ENCODE results near the gene ZNF627.
A peak's percentile ranks its signal among the peaks of the same experiment; 100 is the strongest.
"Not testable (repeated sequence)": the region's sequence is repeated elsewhere in the genome, so short reads cannot be mapped to it uniquely, and the experiment has no call there.

Gene ZNF627

GRCh38 chr19:11598746-11599145 lies 1.5 kb downstream of the ZNF627 start:
- no peak overlapping the region for H3K27ac ChIP-seq (ENCODE audit: low read depth, low read length)
- no peak overlapping the region for H3K9ac ChIP-seq (ENCODE audit: low read depth, low read length)
- H3K27me3 ChIP-seq (ENCODE audit: control insufficient read depth, insufficient read depth, low read length), result no peaks in the 10 kb centered on the region
- H3K4me1 ChIP-seq (ENCODE audit: control insufficient read depth, insufficient read depth, low read length), result no peaks in the 10 kb centered on the region
- H3K36me3 ChIP-seq (ENCODE audit: control insufficient read depth, insufficient read depth, low read length), result peaks cover 9% of the 10 kb centered on the region
- no peak overlapping the region for H3K4me3 ChIP-seq (ENCODE audit: low read depth, low read length)
- no peaks in the 10 kb centered on the region; the same call in 1 of the 2 replicates for H3K9me3 ChIP-seq (ENCODE audit: control insufficient read depth, insufficient read depth, low read length)

- H3K27ac ChIP-seq (ENCODE audit: low read depth, low read length); H3K27me3 ChIP-seq (ENCODE audit: control insufficient read depth, insufficient read depth, low read length); H3K4me1 ChIP-seq (ENCODE audit: control insufficient read depth, insufficient read depth, low read length); H3K9me3 ChIP-seq (ENCODE audit: control insufficient read depth, insufficient read depth, low read length); H3K9ac ChIP-seq (ENCODE audit: low read depth, low read length); H3K4me3 ChIP-seq (ENCODE audit: low read depth, low read length): not testable (repeated sequence)
- peaks cover 19% of the 10 kb centered on the region for H3K36me3 ChIP-seq (ENCODE audit: control insufficient read depth, insufficient read depth, low read length)
These were observed 2.4 kb downstream of the ZNF627 start for GRCh38 chr19:11599704-11600103.

- Histone ChIP-seq H3K9me3 (ENCODE audit: control insufficient read depth, insufficient read depth, low read length) (peaks cover 23% of the 10 kb centered on the region), H3K9ac (ENCODE audit: low read depth, low read length) (no peak overlapping the region), H3K36me3 (ENCODE audit: control insufficient read depth, insufficient read depth, low read length) (peaks cover 27% of the 10 kb centered on the region), H3K27me3 (ENCODE audit: control insufficient read depth, insufficient read depth, low read length) (no peaks in the 10 kb centered on the region), H3K4me1 (ENCODE audit: control insufficient read depth, insufficient read depth, low read length) (no peaks in the 10 kb centered on the region), H3K4me3 (ENCODE audit: low read depth, low read length) (no peak overlapping the region), H3K27ac (ENCODE audit: low read depth, low read length) (no peak overlapping the region)
These were observed 9.2 kb downstream of the ZNF627 start for GRCh38 chr19:11606484-11606883.

- Histone ChIP-seq H3K36me3 (ENCODE audit: control insufficient read depth, insufficient read depth, low read length) (peaks cover 29% of the 10 kb centered on the region), H3K4me1 (ENCODE audit: control insufficient read depth, insufficient read depth, low read length) (no peaks in the 10 kb centered on the region), H3K27ac (ENCODE audit: low read depth, low read length) (no peak overlapping the region), H3K4me3 (ENCODE audit: low read depth, low read length) (no peak overlapping the region), H3K9me3 (ENCODE audit: control insufficient read depth, insufficient read depth, low read length) (peaks cover 25% of the 10 kb centered on the region), H3K9ac (ENCODE audit: low read depth, low read length) (no peak overlapping the region), H3K27me3 (ENCODE audit: control insufficient read depth, insufficient read depth, low read length) (no peaks in the 10 kb centered on the region)
These were observed 14.4 kb downstream of the ZNF627 start for GRCh38 chr19:11611730-11612129.

GRCh38 chr19:11612816-11613511 lies 15.7 kb downstream of the ZNF627 start:
- H3K36me3 ChIP-seq (ENCODE audit: control insufficient read depth, insufficient read depth, low read length), result peaks cover 36% of the 10 kb centered on the region
- H3K27me3 ChIP-seq (ENCODE audit: control insufficient read depth, insufficient read depth, low read length), result no peaks in the 10 kb centered on the region
- no peak overlapping the region for H3K4me3 ChIP-seq (ENCODE audit: low read depth, low read length)
- no peaks in the 10 kb centered on the region for H3K4me1 ChIP-seq (ENCODE audit: control insufficient read depth, insufficient read depth, low read length)
- no peak overlapping the region for H3K9ac ChIP-seq (ENCODE audit: low read depth, low read length)
- no peak overlapping the region for H3K27ac ChIP-seq (ENCODE audit: low read depth, low read length)
- peaks cover 36% of the 10 kb centered on the region for H3K9me3 ChIP-seq (ENCODE audit: control insufficient read depth, insufficient read depth, low read length)

GRCh38 chr19:11617180-11618062 lies 20.1 kb downstream of the ZNF627 start:
- H3K4me3 ChIP-seq (ENCODE audit: low read depth, low read length), result no peak overlapping the region

GRCh38 chr19:11620553-11620952 lies 23.3 kb downstream of the ZNF627 start:
- Histone ChIP-seq H3K27ac (ENCODE audit: low read depth, low read length) (no peak overlapping the region), H3K9me3 (ENCODE audit: control insufficient read depth, insufficient read depth, low read length) (peaks cover 32% of the 10 kb centered on the region), H3K9ac (ENCODE audit: low read depth, low read length) (no peak overlapping the region), H3K4me1 (ENCODE audit: control insufficient read depth, insufficient read depth, low read length) (peaks cover 7% of the 10 kb centered on the region; the same call in 1 of the 2 replicates), H3K4me3 (ENCODE audit: low read depth, low read length) (no peak overlapping the region), H3K36me3 (ENCODE audit: control insufficient read depth, insufficient read depth, low read length) (peaks cover 48% of the 10 kb centered on the region), H3K27me3 (ENCODE audit: control insufficient read depth, insufficient read depth, low read length) (peaks cover 8% of the 10 kb centered on the region)

More at GRCh38 chr19:11617180-11618062, 20.1 kb downstream of the ZNF627 start:
- H3K9ac ChIP-seq (ENCODE audit: low read depth, low read length), result no peak overlapping the region
- H3K4me1 ChIP-seq (ENCODE audit: control insufficient read depth, insufficient read depth, low read length), result no peaks in the 10 kb centered on the region
- peaks cover 63% of the 10 kb centered on the region for H3K36me3 ChIP-seq (ENCODE audit: control insufficient read depth, insufficient read depth, low read length)
- peaks cover 44% of the 10 kb centered on the region for H3K9me3 ChIP-seq (ENCODE audit: control insufficient read depth, insufficient read depth, low read length)
- no peak overlapping the region for H3K27ac ChIP-seq (ENCODE audit: low read depth, low read length)
- H3K27me3 ChIP-seq (ENCODE audit: control insufficient read depth, insufficient read depth, low read length), result no peaks in the 10 kb centered on the region

- peaks cover 33% of the 10 kb centered on the region for H3K36me3 ChIP-seq (ENCODE audit: control insufficient read depth, insufficient read depth, low read length)
- H3K27ac ChIP-seq (ENCODE audit: low read depth, low read length); H3K9ac ChIP-seq (ENCODE audit: low read depth, low read length); H3K4me1 ChIP-seq (ENCODE audit: control insufficient read depth, insufficient read depth, low read length); H3K27me3 ChIP-seq (ENCODE audit: control insufficient read depth, insufficient read depth, low read length); H3K4me3 ChIP-seq (ENCODE audit: low read depth, low read length): not testable (repeated sequence)
- H3K9me3 ChIP-seq (ENCODE audit: control insufficient read depth, insufficient read depth, low read length), result peaks cover 16% of the 10 kb centered on the region
These were observed 25.1 kb downstream of the ZNF627 start for GRCh38 chr19:11622401-11622800.

GRCh38 chr19:11624069-11624463 lies 26.8 kb downstream of the ZNF627 start:
- Histone ChIP-seq H3K4me1 (ENCODE audit: control insufficient read depth, insufficient read depth, low read length) (peaks cover 7% of the 10 kb centered on the region; the same call in 1 of the 2 replicates), H3K4me3 (ENCODE audit: low read depth, low read length) (peak overlapping the region; percentile 59), H3K9me3 (ENCODE audit: control insufficient read depth, insufficient read depth, low read length) (no peaks in the 10 kb centered on the region), H3K36me3 (ENCODE audit: control insufficient read depth, insufficient read depth, low read length) (peaks cover 16% of the 10 kb centered on the region), H3K27ac (ENCODE audit: low read depth, low read length) (peak overlapping the region; percentile 49), H3K27me3 (ENCODE audit: control insufficient read depth, insufficient read depth, low read length) (peaks cover 8% of the 10 kb centered on the region), H3K9ac (ENCODE audit: low read depth, low read length) (no peak overlapping the region)

- no peaks in the 10 kb centered on the region for H3K36me3 ChIP-seq (ENCODE audit: control insufficient read depth, insufficient read depth, low read length)
- H3K9me3 ChIP-seq (ENCODE audit: control insufficient read depth, insufficient read depth, low read length), result no peaks in the 10 kb centered on the region
- no peak overlapping the region for H3K4me3 ChIP-seq (ENCODE audit: low read depth, low read length)
- no peak overlapping the region for H3K27ac ChIP-seq (ENCODE audit: low read depth, low read length)
- H3K27me3 ChIP-seq (ENCODE audit: control insufficient read depth, insufficient read depth, low read length), result peaks cover 8% of the 10 kb centered on the region
- no peak overlapping the region for H3K9ac ChIP-seq (ENCODE audit: low read depth, low read length)
- peaks cover 7% of the 10 kb centered on the region; the same call in 1 of the 2 replicates for H3K4me1 ChIP-seq (ENCODE audit: control insufficient read depth, insufficient read depth, low read length)
These were observed 29.0 kb downstream of the ZNF627 start for GRCh38 chr19:11626252-11626651.

GRCh38 chr19:11633223-11633622 lies 35.9 kb downstream of the ZNF627 start:
- Histone ChIP-seq H3K27ac (ENCODE audit: low read depth, low read length) (no peak overlapping the region), H3K9me3 (ENCODE audit: control insufficient read depth, insufficient read depth, low read length) (peaks cover 4% of the 10 kb centered on the region; the same call in 1 of the 2 replicates), H3K4me3 (ENCODE audit: low read depth, low read length) (no peak overlapping the region), H3K27me3 (ENCODE audit: control insufficient read depth, insufficient read depth, low read length) (no peaks in the 10 kb centered on the region), H3K9ac (ENCODE audit: low read depth, low read length) (no peak overlapping the region), H3K4me1 (ENCODE audit: control insufficient read depth, insufficient read depth, low read length) (no peaks in the 10 kb centered on the region), H3K36me3 (ENCODE audit: control insufficient read depth, insufficient read depth, low read length) (no peaks in the 10 kb centered on the region)
